ENCODE data around the gene PPM1F. TPM values are rescaled to one million over a fixed set of nuclear protein-coding genes. Genes with fewer than 3 reads are reported as not detected.

PPM1F gene
- total RNA-seq, 1 experiment from 2014 or later: 19.0 TPM

GRCh38 chr22:21980547-21980946 is 27.9 kb upstream of the PPM1F start:
- no peaks in the 10 kb centered on the region for H3K9me3 Mint-ChIP-seq (ENCODE audit: low read depth, unreplicated experiment)
- BruUV-seq (replicated peaks): no TSS peak
- peaks cover 26% of the 10 kb centered on the region for H3K36me3 Mint-ChIP-seq (ENCODE audit: insufficient read depth, unreplicated experiment)
- H3K4me1 Mint-ChIP-seq (ENCODE audit: low read depth, unreplicated experiment): no peaks in the 10 kb centered on the region
- DNase-seq: no peak
- no peak for TF ChIP-seq CTCF (IDR thresholded peaks at IDR 0.05; ENCODE audit: unreplicated experiment)
- CTCF ChIA-PET: no interaction called here
- no peak overlapping the region for H3K27ac Mint-ChIP-seq (ENCODE audit: unreplicated experiment)
- intact Hi-C loops (cut with micrococcal nuclease; ENCODE audit: unreplicated experiment): no loop called here
- no peak overlapping the region for H3K4me3 Mint-ChIP-seq (ENCODE audit: low read depth, unreplicated experiment)
- no peaks in the 10 kb centered on the region for H3K27me3 Mint-ChIP-seq (ENCODE audit: unreplicated experiment)

- peaks cover 27% of the 10 kb centered on the region for H3K36me3 Mint-ChIP-seq (ENCODE audit: insufficient read depth, unreplicated experiment)
- no TSS peak for BruUV-seq (replicated peaks)
- H3K9me3 Mint-ChIP-seq (ENCODE audit: low read depth, unreplicated experiment): no peaks in the 10 kb centered on the region
- intact Hi-C loops (cut with micrococcal nuclease; ENCODE audit: unreplicated experiment): no loop called here
- H3K4me1 Mint-ChIP-seq (ENCODE audit: low read depth, unreplicated experiment): no peaks in the 10 kb centered on the region
- H3K27ac Mint-ChIP-seq (ENCODE audit: unreplicated experiment): no peak overlapping the region
- no peak for TF ChIP-seq CTCF (IDR thresholded peaks at IDR 0.05; ENCODE audit: unreplicated experiment)
- H3K27me3 Mint-ChIP-seq (ENCODE audit: unreplicated experiment): no peaks in the 10 kb centered on the region
- CTCF ChIA-PET: no interaction called here
- H3K4me3 Mint-ChIP-seq (ENCODE audit: low read depth, unreplicated experiment): no peak overlapping the region
- no peak for DNase-seq
Measured at GRCh38 chr22:21978564-21979386, 26.1 kb upstream of the PPM1F start.

GRCh38 chr22:21977814-21978213 is 25.2 kb upstream of the PPM1F start:
- CTCF ChIA-PET: no interaction called here
- intact Hi-C loops (cut with micrococcal nuclease; ENCODE audit: unreplicated experiment): no loop called here
- H3K27ac Mint-ChIP-seq (ENCODE audit: unreplicated experiment): no peak overlapping the region
- H3K4me3 Mint-ChIP-seq (ENCODE audit: low read depth, unreplicated experiment): no peak overlapping the region
- no peaks in the 10 kb centered on the region for H3K27me3 Mint-ChIP-seq (ENCODE audit: unreplicated experiment)
- BruUV-seq (replicated peaks): no TSS peak
- no peak for DNase-seq
- no peaks in the 10 kb centered on the region for H3K4me1 Mint-ChIP-seq (ENCODE audit: low read depth, unreplicated experiment)
- TF ChIP-seq CTCF (IDR thresholded peaks at IDR 0.05; ENCODE audit: unreplicated experiment): no peak
- H3K9me3 Mint-ChIP-seq (ENCODE audit: low read depth, unreplicated experiment): no peaks in the 10 kb centered on the region
- H3K36me3 Mint-ChIP-seq (ENCODE audit: insufficient read depth, unreplicated experiment): peaks cover 30% of the 10 kb centered on the region

GRCh38 chr22:21975854-21976345 is 23.3 kb upstream of the PPM1F start:
- intact Hi-C loops (cut with micrococcal nuclease; ENCODE audit: unreplicated experiment): no loop called here
- DNase-seq: no peak
- no peaks in the 10 kb centered on the region for H3K9me3 Mint-ChIP-seq (ENCODE audit: low read depth, unreplicated experiment)
- H3K27me3 Mint-ChIP-seq (ENCODE audit: unreplicated experiment): no peaks in the 10 kb centered on the region
- BruUV-seq (replicated peaks): no TSS peak
- no peak overlapping the region for H3K4me3 Mint-ChIP-seq (ENCODE audit: low read depth, unreplicated experiment)
- H3K27ac Mint-ChIP-seq (ENCODE audit: unreplicated experiment): no peak overlapping the region
- CTCF ChIA-PET: no interaction called here
- H3K4me1 Mint-ChIP-seq (ENCODE audit: low read depth, unreplicated experiment): no peaks in the 10 kb centered on the region
- TF ChIP-seq CTCF (IDR thresholded peaks at IDR 0.05; ENCODE audit: unreplicated experiment): no peak
- H3K36me3 Mint-ChIP-seq (ENCODE audit: insufficient read depth, unreplicated experiment): peaks cover 28% of the 10 kb centered on the region

Data from Calu3 (cell line).